Panc1 (cell line): ENCODE measurements around the gene LGALS3.

Experiments used
- POLR2AphosphoS5 ChIP-seq: IDR thresholded peaks from 2 replicates; pipeline ENCODE4 v1.6.1; 2012; ENCODE audit warnings: mild to moderate bottlenecking, low read depth, low read length, moderate library complexity
- TF ChIP-seq, protein P1 (sequence below): fragments of 450-650 bp; IDR thresholded peaks from 2 replicates; pipeline ENCODE4 v1.5.1; 2017; ENCODE audit warnings: mild to moderate bottlenecking

DNA sequence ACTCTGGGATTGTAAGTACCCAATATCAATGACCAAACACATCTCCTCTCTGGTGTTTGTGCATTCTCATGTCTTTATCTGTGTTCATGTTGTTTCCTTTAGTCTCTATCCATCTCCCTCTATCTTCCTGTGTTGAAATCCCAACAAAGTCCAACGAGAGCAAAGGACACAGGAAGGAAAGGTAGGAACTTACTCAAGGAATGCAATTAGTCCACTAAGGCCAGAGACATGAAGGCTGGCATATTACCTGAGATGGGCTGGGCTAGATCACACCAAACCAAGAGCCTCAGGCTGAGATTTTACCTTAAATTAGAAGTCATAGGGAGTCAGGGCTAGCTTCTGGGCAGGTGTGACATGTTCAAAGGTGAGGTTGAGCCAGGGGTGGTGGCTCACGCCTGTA lies 14.3 kb upstream of the LGALS3 start:
- no peak for TF ChIP-seq POLR2AphosphoS5
- TF ChIP-seq, protein P1, sequence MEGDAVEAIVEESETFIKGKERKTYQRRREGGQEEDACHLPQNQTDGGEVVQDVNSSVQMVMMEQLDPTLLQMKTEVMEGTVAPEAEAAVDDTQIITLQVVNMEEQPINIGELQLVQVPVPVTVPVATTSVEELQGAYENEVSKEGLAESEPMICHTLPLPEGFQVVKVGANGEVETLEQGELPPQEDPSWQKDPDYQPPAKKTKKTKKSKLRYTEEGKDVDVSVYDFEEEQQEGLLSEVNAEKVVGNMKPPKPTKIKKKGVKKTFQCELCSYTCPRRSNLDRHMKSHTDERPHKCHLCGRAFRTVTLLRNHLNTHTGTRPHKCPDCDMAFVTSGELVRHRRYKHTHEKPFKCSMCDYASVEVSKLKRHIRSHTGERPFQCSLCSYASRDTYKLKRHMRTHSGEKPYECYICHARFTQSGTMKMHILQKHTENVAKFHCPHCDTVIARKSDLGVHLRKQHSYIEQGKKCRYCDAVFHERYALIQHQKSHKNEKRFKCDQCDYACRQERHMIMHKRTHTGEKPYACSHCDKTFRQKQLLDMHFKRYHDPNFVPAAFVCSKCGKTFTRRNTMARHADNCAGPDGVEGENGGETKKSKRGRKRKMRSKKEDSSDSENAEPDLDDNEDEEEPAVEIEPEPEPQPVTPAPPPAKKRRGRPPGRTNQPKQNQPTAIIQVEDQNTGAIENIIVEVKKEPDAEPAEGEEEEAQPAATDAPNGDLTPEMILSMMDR = no peak
